HG03159 (cell line): ENCODE measurements around the gene METTL1.

ENCODE experiments used
- ATAC-seq: cut with Tn5 transposase; IDR thresholded peaks from one replicate; pipeline ENCODE4 v1.9.1; 2021; ENCODE audit warnings: mild to moderate bottlenecking, moderate library complexity; ENCODE audit not compliant: unreplicated experiment

METTL1 gene

DNA sequence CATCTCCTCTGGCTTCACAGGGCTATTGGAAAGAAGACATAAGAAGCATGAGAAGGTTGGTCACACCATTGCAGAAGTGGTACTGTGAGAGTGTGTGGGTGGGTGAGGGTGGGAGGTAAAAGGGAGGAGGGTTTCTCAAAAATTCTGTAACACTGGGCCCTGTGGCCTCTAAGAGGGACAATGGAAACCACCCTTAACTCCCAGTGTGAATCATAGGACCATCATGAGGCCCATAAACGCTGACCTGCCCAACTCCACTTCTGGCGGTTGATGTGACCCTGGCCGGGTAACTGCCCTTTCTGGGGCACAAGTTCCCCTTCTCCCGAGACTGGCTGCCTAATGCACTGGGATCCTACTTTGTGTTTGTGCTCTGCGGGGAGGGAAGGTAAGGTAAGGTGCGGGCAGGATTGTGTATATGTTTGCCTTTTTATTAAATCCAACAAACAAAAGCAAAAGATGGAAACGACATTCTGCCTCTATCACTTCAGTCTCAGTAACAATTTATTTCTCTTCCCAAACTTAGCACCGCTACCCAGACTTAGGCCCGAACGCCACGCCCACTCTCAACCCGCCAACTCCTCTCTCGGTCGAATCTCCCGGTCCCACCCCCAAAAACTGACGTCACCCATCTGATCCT lies 551 bp downstream of the METTL1 start:
- peak; percentile 68 for ATAC-seq

DNA sequence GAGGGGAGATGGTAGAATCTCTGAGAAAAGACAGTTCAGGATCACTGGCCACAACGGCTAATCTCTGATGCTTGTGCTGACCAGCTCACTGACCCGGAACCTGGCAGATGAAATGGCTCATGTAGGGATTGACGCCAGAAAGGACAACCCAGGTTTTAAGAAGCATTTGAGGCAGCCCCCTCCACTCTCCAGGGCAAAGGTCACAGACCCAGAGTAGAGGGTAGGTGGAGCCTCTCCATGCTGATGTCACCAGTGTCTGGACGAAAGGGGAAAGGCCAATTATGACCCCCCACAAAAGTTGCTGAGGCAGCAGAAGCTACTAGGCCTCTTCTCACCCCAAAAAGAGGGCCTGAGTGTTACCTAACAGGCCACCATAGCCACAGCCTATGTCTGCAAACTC lies 1.2 kb downstream of the METTL1 start:
- ATAC-seq = no peak

DNA sequence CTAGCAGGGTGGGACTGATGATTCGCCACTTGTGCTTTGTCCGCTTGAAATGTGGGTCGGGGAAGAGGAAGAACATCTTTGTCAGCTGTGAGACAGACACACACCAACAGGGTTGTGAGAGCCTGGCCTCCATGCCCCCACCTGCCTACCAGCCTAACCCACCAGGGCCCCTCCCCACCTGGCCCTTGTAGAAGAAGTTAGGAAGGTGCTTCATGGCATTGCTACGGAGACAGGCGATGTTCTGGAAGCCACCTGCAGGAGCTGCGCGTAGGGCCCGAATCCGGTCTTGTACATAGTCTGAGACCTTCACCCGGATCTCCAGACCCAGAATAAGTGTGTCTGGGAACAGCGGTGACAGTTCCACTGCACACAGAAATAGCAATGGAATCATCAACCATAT lies 2.3 kb downstream of the METTL1 start:
- no peak for ATAC-seq

DNA sequence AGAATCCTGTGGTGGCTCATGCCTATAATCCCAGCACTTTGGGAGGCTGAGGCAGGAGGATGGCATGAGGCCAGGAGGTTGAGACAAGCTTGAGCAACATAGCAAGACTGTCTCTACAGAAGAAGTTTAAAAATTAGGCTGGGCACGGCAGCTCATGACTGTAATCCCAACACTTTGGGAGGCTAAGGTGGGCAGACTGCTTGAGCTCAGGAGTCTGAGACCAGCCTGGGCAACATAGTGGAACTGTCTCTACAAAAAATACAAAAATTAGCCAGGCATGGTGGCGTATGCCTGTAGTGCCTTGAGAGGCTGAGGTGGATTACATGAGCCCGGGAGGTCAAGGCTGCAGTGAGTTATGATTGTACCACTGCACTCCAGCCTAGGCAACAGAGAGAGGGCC lies 4.0 kb downstream of the METTL1 start:
- ATAC-seq = no peak

DNA sequence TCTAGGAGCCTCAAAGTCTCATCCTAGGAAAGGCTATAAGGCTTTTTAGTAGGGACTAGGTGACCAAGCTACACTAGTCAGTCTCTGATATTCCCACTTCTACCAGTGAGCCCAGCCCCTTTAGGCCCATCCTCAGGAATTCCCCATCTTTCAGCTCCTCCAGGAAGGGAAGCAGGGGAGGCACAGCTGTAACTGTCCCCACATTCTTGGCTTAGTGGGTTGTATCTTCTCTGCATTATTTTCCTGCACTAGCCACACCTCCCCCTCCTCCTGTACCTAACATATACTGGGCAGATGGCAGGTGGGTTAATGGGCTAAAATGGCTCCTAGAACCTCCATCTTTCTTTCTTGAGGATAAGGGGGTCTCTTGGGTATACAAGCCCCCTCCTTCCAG lies 4.6 kb downstream of the METTL1 start:
- ATAC-seq = no peak

DNA sequence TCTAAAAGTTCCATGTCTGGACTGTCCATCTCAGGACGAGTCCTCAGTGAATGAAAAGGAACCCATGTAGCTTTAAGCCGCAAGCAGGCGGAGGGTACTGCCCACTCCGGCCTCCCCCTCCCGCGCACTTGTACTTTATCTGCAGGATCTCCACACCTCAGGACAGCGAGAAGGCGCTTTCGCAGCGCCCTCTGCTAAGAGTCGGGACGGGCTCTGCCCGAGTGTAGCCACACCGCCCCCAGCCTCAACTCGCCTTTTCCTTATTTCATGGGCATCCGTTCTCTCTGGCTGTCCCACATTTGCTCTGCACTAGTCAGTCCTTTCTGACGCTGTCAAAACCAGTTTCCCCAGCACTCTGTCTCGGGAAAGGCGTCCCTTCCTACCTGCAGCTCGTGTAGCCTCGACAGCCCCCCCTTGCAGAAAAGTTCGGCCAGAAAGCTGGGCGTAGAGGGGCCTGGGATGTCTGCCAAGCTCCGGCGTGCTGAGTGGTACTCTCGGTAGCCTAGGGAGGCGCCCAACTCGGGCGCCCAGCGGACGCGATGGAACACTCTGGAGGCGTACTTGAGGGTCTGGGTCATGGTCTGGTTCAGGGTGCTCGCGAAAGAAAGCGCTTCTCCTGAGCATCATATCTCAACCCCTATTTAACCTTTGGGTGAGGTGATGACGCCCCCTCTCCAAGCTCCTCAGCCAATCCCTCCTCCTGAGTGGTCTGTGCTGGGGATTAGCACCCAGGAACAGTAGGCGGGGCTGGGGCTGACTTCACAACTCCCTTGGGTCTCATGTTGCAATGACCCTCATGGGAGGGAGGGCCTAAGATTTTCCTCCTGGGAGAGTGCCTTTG lies 5.2 kb downstream of the METTL1 start, which contains the start of gene CYP27B1:
TSS of gene CYP27B1 (minus strand) at position 615 of the 841 bp plus-strand sequence. CDS start at position 578, 37 bp downstream.
- no peak for ATAC-seq

DNA sequence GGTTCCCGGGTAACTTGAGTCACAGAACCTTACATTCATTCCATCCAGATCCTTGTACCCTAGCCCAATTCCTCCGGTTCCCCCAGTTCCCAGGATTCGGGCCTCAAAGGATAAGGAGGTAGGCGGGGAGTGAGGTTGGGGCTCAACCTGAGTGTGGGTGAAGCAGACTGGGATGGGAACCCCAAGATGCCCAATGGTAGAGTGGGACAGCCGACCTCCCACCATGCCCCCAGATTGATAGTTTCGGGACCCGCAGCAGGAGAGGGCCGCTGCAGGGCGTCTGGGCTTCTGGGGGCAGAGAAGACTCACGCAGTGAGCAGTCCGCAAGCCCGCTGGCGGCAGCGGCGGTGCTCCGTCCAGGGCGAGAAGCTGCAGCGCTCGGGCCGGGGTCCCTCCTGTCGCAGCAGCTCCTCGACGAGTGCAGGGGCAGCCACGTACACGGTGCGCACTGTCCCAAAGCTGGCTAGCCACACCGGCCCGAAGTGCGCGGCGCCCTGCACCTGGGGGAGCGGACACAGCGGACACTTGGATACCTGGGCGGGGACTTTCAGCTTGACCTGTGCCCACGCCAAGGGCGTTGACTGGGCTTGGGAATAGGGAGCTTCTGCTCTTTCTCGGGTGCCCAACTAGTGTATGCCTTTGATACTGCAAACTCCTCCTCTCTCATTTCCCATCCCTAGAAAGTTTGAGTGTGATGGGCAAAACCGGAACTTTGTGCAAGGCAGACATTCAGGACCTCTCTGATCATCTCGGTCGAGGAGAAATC lies 6.0 kb downstream of the METTL1 start:
- ATAC-seq = no peak

DNA sequence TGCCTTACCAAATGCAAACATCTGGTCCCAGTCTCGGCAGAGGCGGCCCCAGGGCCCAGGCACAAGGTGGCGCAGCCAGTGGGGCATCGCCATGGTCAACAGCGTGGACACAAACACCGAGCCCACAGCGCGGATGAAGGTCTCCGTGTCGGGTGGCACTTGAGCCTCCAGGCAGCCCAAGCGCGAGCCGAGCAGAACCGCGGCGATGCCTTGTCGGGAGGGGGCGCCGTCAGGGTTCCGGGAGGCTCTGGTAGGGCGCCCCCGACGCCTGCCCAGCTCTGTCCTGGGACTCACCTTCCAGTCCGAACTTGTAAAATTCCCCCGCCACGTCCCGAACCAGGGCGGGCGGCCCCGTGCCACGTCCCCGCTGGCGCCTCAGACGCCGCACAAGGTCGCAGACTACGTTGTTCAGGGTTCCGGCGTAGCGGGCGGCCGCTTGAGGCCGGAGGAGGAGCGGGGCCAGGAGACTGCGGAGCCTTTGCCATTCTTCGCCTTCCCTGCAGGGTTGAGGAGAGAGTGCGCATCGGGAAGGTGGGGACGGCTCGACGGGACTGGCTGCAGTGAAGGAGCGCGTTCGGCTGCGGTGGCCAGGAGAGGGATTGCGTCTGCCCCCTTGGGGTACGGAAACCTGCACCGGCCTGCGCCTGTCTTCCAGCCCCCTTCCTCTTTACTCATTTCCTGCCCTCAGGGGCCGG lies 6.8 kb downstream of the METTL1 start:
- peak; percentile 57 for ATAC-seq

DNA sequence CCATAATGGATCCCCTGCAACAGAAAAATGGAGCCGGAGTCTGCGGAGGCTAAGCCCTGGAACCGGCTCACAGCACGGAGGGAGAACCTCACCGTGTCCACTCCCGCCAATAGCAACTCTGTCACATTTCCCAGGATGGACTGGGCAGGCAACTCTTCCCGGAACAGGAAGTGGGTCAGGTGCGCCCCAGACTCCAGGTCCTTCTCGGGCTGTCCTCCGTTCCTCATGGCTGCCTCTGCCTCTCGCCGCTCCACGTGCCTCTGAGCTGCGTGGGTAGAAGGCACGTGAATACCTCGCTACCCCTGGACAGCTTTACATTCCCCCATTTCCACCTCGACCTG lies 7.3 kb downstream of the METTL1 start:
- ATAC-seq = peak; percentile 10

DNA sequence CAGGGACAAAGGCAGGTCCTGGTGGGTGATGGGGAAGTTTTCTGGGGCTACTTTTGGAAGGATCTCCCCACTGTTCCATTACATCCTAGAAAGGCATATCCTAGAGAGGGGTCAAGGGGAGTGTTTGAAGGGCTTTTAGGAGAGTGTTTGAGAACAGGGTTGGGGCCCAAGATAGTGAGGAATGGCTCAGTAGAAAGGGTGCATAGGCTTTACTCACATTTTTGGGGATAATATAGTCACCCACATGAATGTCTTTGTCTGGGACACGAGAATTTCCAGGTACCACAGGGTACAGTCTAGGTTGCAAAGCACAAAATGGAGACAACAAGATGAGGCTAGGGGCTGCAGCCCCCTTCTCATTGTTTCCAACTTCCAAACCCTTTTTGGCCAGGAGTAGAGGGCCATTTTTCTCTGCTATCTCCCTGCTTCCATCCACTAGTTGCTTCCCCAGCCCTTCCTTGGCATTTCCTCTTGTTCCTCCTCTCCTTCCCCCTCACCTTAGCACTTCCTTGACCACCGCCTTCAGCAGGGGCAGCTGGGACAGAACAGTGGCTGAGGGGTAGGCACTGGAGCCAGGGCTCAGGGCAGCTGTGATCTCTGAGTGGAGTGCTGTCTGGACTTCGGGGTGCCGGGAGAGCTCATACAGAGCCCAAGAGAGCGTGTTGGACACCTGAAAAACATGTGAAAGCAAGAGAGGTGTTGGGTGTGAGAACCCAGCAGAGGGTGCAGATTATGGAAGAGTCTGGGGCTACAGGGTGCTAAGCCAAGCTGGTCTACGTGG lies 7.8 kb downstream of the METTL1 start:
- ATAC-seq = no peak

DNA sequence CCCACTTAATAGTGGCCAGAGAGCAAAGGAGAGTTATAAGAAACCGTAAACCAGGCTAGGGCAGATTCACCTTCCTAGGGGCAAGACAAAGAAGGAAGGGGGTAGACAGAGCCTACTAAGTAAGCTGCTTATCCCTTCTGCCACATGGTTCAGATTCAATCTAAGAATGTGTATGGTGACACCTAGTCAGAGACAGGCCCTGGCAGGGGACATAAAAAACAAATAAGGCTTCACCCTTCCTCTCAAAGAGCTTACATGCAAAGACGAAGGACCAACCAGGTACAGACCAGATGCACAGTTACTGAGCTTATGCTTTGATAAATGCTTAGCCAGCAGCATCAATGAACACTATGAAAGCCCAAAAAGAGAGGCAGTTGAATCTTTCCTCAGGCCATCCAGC lies 9.4 kb downstream of the METTL1 start:
- ATAC-seq = no peak

DNA sequence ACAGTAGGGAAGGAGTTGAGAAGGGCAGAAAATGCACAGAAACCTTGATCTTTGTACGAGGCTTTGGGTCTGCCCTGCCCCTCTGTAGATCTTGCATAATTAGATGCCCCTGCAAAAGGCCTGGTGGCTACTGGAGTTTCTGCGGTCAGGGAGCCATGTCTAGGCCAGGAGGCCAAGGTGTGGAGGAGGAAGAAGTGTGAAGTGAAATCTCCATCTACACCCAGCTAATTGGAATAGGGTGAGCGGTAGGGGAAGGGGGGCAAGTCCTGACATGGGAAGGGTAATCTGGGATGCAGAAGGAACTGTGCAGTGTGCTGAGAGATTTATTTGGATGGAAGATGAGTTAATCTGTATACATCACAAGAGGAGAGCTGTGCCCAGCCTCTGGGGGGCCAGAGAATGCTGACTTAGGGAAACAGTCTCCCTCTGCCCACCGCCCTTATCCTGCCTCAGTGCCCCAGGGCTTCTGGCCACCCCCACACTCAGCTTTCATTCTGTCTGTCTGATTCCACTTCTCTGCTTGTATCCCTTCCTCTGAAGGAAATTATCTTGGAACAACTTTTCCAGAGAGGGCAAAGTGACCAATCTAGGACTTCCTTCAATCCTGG lies 10.4 kb downstream of the METTL1 start:
- no peak for ATAC-seq

DNA sequence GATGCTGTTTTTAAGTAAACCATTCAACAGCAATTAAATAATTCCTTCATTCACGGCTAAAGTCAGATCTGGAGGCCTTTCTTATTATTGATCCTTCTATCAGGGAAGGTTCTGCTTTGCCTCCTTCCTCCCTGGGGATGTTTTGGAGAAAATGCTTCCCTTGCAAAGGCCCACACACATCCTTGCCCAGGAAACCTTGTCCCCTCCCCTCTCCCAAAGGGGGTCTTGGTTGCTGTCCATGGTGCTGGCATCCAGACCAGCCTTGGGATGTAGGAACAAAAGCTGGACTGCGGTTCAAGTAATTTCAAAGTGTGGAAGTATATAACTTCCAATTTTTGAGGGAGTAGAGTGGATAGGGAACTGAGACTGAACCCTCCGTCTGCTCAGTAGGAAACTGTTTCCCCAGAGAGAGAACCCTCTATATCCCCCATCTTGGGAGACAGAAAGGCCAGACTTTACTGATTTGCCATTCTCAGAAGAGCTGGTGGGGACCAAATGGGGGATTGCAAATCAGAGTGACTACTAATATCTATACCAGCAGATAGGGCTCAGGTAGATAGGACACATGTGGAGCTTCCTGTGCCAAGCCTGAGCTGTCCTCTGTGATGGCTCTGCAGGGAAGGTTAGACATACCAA lies 11.4 kb downstream of the METTL1 start:
- ATAC-seq = no peak

DNA sequence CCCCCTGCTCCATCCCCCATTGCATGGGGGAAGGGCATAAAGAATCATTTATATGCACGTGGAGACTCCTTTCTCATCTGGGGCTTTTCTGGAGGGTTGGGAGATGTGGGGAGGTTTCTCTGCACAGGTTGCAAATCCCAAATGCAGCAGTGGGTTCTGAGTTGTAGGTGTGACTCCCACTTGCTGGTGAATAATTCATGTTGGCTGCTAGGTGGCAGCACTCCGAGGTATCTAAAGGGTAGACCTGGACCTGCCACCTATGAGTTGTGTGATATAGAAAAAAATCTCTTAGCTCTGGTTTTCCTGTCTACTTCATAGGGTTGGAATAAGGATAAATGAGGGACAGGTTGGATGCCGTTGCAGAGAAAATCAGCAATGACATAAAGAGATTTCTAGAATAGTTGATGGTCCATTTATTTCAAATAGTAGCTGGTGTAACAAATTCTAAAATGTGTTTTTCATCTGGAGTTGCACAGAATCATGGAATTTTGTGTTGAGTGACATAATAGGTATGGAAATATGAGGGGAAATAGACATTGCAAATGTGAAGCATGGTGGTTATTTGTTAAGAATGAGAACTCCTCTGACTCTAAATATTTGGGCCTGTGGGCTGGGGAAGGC lies 12.4 kb downstream of the METTL1 start:
- ATAC-seq = no peak

DNA sequence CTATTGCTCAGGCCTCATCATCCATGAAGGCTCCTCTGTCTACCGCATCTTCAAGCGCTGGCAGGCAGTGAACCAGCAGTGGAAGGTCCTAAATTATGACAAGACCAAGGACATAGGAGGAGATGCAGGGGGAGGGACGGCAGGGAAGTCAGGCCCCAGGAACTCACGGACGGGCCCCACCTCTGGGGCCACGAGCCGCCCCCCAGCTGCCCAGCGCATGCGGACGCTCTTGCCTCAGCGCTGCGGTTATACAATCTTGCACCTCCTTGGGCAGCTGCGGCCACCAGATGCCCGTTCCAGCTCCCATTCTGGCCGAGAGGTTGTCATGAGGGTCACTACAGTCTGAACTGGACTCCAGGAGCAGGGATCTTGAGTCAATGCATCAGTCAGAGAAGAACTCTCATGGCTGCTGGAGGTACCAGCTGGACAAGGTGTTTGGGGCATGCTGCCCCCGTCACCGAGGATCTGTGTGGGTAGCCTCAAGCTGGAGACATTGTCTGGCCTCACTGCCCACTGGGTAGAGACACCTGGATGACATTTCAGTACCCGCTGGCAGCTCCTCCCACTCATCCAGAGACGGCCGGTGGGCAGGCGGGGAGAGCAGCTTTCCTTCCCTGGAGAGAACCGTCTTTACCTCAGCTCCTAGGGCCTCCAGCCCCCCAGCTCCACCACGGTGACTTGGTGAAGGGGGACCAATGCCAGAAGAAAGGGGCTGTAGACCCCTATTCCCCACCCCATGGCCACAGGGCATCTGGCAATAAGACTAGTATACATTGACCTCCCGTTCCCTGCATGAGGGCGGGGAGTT lies 13.1 kb downstream of the METTL1 start:
- no peak for ATAC-seq

DNA sequence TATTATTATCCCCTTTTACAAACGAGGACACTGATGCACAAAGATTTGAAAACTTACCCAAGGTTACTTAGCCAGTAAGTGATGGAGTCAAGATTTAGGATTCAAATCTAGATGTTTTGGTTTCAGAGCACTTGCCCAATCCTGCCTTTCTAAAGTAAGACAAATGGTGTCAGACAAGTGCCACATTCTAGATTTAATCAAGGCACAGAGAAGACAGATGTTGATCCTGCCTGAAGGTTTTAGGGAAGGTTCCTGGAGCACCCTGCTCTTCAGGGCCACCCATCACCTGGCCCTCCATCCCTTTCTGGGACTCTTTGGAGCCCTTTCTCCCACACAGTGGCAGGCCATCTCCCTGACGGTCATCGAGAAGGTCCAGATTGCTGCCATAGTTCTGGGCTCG lies 14.1 kb downstream of the METTL1 start:
- ATAC-seq = no peak

DNA sequence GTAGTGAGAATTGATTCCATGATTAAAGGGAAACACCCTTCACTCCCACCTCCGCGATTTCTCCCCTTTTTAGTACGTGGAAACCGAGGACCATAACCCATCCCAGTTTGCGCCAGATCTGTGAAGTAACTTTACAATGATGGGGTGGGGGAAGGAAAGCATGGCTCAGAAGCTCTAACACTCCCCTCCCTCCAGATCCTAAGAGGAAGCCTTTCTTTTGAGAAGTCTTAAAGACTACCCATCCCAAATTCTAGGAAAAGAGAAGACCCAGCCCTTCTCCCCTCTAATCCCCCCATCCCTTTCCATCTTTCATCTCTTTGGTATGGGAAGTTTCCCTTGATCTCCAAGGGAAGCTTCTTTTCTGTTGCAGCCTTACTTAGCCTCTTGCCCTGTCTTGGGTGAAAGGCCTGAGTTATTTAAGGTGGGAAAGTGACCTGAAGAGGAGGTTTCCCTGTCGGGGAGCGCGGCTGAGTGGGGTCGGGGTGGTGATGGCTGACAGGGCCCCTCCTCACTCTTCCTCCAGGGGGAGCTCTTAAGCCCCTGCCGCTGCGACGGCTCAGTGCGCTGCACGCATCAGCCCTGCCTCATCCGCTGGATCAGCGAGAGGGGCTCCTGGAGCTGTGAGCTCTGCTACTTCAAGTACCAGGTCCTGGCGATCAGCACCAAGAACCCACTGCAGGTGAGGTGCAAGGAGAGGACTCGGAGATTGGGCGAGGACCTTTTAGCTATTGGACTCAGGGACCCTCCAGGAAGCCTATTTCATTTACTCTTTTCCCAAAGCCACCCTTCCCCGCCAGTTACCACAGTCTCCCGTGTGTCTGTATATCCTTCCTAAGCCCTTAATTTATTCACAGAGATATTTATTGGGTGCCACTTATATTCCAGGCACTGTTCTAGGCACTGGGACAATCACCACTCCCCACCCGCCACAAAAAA lies 15.2 kb downstream of the METTL1 start:
- ATAC-seq = no peak
